Measurements from ENCODE around the gene RAB6D.
"Not testable (repeated sequence)": the region's sequence is repeated elsewhere in the genome, so short reads cannot be mapped to it uniquely, and the experiment has no call there.

Gene RAB6D

DNA sequence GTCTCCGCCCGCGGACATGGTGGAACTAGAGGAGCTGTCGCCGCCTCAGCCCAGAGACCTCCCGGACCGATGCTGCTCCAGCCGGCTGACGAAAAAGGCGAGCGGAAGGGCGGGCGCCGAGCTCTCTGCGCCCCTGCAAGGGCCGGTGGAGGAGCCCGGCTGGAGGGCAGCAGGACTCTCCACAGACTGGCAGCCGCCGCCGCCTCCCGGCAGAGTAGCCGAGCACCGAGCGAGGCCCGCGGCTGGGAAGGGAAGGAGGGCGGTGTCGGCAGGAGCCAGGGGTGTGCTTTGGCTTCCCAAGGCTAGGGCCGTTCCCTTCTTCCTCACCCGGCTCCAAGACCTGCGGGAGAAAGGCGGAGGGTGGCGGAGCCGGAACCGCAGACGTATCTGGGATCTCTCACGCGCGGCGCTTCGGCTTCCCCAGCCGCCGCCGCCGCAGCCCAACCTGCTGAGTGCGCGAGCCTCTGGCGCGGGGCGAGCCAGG lies at the start of gene RAB6D:
Gene RAB6D (minus strand): TSS at position 466 of the 484 bp plus-strand sequence. CDS start 448 bp downstream, at position 18.
- FAIRE-seq: not testable (repeated sequence)

DNA sequence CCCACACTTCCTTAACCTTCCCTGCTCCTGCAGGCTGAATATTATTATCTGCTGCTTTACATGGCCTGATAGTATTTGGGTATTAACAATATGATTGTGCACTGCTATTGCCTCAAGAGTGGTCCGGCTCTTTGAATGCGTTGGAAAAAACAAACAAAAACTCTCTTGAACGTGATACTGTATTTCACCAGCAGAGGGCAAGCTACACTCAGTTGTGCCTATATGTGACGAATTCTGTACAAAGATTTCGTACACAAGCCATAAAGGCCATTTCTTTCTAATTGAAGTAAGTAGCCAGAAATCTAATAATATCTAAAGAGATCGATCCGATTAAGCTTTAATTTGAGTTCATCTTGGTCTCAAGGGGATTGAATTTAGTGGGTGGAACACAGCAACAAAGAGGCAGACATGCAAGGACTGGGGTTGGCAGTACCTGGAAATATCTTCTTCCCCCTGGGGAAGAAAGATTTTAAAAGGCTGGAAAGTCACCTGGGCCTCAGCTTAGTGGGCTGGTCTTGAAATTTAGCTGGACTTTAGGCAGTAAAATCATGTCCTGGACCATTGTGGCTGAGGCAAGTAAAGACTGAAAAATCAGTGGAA lies 49.3 kb upstream of the RAB6D start:
- FAIRE-seq: peak; percentile 93

DNA sequence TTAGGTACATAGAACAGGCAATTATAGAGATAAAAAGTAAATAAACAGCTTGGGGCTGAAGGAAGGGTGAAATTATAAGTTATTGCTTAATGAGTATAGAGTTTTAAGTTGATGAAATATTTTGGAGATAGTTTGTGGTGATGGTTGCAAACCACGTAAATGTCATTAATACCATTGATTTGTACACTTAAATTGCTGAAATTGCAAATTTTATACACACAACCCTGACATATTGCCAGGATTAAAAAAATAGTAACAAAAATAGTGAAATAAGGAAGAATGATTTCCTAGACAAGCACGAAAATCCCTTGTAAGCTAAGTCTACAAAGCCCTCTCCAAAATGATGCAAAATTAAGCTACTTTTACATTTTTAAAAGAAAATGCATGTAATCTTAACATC lies 46.2 kb upstream of the RAB6D start:
- no peak for FAIRE-seq

DNA sequence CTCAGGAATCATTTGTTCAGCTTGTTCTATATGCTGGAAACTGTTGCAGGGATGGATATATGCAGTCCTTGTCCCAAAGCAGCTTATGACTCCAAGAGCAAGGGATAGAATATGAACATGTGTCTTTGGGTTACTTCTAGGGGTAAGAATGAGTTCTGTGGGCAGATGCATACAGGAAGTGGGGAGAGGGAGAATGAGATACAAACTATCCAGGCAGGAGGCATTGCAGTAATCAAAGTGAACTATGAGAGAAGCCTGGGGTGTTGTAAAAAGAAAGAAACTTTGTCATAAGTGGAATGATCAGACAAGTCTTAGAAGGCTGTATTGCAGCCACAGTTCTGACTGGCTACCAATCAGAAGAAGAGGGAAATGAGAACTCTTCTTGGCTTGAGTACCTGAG lies 44.8 kb upstream of the RAB6D start:
- FAIRE-seq: no peak

DNA sequence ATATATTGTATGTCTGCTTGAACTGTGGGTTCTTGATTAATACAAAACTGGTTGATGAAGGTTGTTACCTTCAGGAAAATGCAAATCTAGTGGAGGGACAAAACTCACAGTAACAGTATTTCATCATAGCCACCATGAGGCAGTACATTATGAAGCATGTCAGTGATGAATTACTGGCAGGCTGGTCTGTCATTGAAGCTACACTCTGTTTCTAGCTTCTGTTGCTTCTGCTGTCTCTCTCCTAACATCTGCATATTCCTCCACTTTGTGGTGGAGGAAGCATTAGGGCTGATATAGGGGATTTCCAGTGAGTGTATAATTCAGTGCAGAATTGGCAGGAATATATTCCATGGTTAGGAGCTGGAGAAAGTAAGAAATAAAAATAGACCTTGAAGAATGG lies 44.2 kb upstream of the RAB6D start:
- no peak for FAIRE-seq

DNA sequence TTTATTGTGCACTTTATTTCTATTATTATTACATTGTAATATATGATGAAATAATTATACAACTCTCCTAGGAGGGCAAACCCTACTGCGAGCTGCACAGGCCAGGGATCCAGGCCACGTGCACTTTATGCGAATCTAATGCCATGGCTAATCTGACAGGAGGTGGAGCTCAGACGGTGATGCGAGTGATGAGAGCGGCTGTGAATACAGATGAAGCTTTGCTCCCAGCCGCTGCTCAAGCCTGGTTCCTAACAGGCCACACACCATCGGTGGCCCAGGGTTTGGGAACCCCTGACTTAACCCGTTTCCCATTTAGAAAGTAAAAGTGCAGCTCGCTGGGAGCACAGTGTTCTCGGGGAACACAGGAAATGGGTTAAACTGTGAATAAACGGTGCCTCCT lies 40.8 kb upstream of the RAB6D start:
- no peak for FAIRE-seq

DNA sequence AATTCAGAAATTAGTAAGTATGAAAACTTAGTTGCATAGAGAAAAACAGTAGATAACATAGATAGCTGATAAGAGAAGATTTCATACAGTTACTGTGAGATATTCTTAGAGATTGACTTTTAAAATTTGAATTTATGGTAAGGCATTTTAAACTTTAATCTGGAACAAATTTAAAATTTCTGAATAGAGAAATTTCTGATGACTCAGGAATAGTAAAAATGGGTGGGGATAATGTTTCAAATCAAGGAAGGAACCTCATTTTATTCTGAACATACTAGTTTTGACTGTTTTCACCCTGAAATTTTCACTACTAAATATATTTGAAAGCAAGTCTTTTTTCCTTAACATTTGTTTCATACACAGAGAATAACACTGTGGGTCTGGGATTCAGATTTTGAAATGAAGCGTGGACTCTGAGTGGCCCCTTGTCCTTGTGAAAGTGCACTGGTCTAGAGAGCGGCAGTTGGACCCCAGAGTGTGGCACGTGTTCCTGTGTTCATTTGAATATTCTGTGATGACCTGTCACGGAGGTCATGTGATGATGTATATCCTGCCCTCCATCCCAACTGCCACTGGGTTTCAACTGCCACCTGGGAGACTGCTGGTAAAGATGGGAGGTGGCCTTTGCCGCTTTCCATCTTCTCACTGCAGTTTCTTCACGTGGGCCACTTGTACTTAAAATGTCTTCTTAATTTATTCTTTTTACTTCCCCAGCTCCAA lies 38.5 kb upstream of the RAB6D start:
- FAIRE-seq: no peak

DNA sequence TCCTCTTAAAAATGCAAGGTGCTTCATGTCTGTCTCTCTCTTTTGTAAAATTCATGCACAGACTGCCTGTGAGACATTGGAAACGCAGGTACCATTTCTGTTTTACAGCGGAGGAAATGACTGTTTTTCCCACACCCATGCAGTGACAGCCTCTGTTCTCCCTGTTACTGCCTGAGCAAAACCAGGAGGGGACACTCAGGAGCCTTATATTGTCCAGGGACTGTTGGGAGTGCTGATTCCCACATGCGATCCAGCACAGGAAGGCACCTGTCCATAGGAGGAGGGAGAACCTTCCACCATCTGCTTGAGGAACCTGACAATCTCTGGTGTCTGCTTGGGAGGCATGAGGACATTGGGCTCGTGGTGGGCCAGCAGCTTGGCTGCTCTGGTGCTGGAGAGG lies 36.9 kb upstream of the RAB6D start:
- no peak for FAIRE-seq

DNA sequence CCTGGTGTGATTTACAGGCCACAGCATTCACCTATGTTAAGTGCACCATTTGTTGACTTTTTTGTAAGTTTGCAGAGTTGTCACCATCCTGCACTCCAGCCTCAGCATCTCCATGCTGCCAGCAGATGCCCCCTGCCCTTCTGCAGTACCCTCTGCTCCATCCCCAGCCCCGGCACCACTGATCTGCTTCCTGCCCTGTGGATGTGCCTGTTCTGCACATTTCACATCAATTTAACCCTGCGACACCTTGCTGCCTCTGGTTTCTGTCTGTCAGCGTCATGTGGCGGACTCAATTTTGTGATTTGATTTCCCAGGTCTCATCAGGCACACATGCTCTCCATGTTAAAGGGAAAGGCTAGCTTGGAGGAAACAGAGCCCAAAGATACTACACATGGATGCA lies 36.5 kb upstream of the RAB6D start:
- not testable (repeated sequence) for FAIRE-seq

DNA sequence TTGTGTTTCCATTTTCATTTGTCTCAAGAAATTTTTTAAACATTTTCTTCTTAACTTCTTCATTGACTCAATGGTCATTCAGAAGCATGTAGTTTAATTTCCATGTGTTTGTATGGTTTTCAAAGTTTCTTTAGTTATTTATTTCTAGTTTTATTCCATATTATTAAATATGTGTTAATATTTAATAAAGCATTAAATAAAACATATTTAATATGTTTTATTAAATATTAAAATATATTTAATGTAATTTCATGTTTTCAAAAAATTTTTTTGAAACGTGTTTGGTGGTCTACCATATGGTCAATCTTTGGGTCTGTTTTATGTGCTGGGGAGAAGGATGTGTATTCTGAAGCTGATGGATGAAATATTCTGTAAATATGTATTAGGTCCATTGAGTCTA lies 32.2 kb upstream of the RAB6D start:
- FAIRE-seq: peak; percentile 80

DNA sequence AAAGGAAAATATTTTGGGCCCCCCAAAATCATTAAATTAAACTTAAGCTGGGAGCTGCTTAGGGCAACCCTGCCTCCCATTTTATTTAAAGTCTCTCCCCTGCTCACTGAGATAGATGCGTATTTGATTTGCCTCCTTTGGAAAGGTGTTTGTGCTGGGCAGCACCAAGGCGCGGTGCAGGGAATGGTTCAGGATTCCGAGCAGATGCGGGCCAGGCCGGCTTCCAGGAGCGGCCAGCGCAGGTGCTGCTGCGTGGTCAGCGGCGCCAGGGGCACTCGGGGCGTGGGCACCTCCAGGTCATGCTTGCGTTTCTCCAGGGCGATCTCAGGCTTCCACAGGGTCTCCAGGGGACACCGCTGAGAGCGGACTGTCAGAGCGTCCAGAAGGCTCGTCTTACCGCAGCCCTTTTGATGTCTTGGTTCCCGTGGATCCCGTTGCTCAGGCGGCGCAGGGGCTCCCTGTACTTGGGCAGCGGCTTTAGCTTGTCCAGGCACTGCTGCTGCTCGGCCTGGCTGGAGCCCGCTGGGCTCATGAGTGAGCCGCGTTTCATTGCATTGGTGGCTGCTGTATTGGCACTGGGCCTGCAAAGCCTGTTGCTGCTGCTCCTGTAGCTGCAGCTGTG lies 31.2 kb upstream of the RAB6D start:
- FAIRE-seq: not testable (repeated sequence)

DNA sequence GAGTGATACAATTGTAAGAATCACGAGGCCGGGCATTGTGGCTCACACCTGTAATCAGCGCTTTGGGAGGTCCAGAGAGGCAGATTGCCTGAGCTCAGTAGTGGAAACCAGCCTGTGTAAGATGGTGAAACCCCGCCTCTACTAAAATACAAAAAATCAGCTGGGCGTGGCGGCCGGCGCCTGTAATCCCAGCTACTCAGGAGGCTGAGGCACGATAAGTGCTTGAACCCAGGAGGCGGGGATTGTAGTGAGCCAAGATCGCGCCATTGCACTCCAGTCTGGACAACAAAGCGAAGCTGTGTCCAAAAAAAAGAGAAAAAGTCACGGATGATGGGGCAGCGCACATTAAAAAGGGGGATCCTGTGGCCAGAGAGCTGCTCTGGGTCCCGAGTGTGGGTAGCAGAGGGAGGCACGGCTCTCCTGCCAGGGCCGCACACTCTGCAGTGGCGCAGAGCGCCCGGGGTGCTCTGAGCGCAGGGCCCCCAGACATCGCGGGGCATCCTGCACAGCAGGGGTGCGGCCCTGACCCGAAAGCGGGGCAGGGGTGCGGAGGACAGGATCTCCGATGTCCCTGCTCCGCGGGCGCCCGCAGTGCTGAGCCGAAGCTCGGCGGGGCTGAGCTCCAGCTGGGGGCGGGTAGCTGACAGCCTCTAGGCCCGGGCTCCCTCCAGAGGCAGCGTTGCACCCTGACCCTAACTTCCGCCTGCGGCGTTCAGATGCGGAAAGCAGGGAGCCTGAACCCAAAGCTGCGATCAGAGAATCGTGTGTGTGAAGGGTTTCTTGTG lies 30.4 kb upstream of the RAB6D start:
- FAIRE-seq: no peak

DNA sequence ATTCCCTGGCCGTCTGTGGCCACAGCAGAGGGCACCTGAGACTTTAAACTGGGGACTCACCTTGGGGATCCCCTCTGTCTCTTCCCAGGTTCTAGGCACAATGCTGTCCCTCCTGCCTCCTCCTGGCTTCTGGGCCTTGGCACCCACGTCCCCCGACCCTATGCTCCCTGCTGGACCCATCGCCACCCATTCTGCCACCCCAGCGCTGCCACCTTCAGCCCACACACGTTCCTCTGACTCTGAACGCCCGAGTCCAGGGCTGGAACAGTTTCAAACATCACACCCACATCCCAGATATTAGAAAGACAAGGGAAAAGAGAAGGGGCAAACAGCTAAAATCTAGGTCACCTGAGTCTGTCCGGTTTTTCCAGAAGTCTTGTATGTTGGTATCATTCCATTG lies 28.0 kb upstream of the RAB6D start:
- FAIRE-seq: not testable (repeated sequence)

DNA sequence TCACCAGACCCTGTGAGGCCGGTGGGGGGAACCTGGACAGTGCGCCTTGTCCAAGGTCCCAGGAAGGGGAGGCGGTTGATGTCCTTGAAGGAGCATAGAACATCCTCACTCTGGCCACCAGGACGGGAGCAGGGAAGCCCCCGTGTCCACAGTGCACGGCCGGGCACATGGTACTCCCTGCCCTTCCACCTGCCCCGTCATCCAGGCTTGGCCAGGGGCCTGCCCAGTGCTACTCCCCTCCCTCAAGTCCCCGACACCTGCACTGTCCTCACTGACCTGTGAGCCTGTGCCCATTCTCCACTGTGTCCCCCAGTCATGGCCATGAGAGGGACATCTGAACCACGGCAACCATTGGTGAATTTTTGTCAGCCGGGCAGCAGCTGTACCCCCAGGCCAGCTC lies 27.5 kb upstream of the RAB6D start:
- FAIRE-seq: not testable (repeated sequence)

DNA sequence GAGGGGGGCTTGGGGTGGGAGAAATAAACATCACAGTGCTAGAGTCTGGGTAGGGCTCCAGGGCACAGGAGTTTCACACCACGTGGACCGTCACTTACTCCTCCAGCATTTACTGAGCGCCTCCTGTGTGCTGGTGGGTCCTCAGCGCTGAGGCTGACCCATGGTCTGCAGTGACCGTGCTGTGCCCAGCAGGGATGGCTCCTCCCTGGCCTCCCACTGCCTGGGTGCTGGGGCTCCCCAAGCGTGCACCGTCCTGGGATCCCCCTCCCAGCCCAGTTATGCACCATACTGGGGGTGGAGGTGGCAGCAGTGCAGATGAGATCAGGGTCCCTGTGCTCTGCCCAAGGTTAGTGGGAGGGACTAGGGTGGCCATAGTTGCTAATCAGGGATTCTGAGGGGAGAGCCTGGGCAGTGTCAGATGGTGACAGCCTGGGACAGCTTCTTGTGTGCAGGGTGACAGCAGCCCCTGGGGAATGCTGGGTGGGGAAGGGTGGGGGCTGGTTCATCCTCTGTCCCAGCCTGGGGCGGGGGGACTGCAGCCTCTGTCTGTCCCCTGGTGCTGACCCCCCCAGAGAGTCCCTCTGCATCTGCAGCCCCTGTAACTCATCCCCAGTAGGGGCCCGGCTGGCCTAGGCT lies 26.6 kb upstream of the RAB6D start:
- not testable (repeated sequence) for FAIRE-seq

DNA sequence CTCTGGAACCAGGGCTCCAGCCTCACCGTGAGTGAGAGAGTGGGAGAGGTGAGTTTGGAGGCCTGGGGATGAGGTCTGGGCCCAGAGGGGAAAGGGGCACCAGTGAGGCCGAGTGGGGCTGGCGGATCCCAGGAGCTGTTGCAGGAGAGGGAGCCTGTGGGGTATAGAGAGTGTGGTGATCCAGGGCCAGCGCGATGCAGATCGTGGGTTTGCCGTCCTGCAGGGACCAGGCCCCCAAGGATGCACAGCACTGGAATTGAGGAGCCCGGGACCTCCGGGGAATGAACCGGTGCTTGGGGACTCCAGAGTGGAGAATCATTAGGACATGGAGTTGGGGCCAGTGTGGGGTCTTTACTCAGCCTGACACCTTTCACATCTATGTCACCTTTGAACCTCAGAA lies 25.7 kb upstream of the RAB6D start:
- no peak for FAIRE-seq

DNA sequence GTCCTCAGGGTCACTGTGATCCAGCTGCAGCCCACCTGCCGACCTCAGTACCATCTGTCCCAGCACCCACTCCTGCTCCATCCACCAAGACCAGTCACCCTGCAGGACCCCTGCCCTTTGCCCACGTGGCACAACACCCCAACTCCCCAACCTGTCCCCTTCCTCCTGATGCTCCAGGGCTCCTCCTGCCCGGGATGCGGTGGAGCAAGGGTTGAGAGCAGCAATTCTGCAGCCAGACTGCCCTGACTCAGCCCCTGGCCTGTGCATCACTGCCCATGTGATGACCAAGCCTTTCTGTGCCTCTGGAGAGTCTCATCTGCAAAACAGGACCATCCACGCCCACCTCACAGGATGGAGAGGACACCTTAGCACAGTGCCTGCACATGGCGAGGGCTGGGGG lies 24.9 kb upstream of the RAB6D start:
- not testable (repeated sequence) for FAIRE-seq

DNA sequence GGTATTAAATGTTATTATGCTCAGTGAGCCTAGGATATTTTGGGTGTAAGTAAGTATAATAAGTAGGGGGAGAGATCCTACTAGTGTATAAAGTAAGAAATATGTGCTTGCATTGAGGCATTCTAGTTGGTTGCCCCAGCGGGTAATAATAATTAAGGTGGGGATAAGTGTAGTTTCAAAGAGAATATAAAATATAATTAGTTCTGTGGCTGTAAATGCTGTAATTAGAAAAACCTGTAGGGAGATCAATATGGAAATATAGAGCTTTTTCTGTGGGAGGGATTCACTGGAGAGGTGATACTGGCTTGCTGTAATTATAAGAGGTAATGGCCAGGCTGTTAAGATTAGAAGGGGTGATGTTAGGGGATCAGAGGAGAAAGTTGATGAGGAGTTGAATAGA lies 9.1 kb upstream of the RAB6D start:
- not testable (repeated sequence) for FAIRE-seq

DNA sequence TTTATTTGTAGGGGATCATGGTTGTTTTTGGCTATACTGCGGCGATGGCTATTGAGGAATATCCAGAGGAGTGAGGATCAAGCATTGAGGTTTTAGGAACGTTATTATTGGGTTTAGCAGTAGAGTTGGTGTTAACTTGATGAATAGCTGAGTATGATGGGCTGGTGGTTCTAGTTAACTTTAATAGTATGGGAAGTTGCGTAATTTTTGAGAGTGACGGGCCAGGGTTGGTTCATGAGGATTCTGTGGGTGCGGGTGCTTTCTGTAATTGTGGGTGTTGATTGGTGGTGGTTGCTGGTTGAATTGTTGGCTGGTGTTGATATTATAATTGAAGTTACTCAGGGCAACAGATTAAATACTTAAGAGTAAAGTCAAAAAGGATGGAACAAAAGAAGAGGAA lies 6.0 kb upstream of the RAB6D start:
- no peak for FAIRE-seq

DNA sequence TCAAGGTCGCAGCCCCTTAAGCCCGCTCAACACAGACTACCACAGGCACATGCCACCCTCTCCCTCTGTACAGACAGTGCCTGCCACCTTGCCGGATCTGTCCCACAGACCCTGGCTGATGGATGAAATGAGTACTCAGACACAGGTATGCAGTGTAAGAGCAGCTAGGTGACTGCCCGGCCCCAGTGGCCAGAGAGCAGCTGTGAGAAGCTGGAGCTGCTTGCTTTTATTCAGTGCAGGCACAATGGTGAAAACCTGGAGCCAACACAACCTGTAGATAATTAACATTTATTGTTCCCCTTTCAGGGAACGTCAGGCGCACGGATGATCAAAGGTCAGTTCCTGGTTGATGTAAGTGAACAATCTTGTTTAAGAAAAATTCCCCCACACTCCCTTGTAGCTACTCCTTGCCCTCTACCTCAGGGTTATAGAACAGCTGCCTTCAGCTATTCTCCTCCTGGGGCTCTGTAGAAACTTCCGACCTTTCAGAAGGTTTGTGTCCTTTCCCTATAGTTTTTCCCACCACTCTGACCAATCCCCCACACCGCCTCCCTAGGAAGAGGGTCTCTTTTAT lies 4.6 kb upstream of the RAB6D start:
- not testable (repeated sequence) for FAIRE-seq

DNA sequence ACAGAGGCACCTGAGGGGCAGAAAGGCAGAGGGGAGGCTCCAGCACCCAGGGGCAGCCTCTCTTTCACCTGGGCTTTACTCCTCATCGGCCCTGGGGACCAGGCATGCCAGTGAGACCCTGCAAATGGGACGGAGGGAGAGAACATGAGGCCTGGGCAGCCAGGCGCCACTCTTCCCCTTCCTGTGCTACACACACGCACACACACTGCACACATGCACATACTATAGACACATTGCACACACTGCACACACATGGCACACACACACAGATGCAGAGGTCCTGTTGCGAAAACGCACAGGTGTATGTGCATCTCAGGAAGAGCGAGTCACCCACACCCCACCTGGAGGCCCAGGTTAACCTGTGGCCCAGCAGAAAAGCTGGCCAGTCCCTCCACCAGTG lies 3.4 kb upstream of the RAB6D start:
- FAIRE-seq: no peak

DNA sequence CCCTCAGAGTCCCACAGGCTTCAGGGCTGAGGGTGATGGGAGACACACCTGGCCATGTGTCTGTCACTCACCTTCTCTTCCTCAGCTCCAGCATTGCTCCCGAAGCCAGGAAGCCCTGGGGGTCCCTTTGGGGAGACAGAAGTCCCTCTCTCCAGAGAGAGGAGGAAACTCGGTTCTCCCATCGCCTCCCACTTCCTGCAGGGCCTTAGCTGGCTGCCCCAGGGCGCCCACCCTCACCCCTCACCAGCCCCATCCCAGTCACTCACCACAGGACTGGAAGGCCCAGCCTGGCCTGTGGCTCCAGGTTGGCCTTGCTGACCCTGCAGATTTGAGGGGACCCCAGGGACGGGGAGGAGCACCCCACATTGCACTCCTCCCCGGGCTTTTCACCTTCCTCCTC lies 2.7 kb upstream of the RAB6D start:
- FAIRE-seq: no peak

DNA sequence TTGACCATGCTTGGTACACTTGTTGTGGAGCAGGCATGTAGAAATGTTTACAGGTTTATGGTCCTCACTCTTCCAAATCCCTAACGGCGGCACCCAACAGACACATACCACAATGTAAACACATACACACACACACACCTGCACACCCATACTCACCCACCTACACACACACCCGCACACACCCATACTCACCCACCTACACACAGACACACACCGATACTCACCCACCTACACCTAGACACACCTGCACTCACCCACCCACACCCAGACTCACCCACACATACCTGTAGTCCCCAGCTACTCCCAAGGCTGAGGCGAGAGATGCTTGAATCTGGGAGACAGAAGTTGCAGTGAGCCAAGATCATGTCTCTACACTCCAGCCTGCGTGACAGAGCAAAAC lies 1.5 kb upstream of the RAB6D start:
- no peak for FAIRE-seq

All from TTC549 (cell line).